Prostate gland (tissue), 2 donors: ENCODE data around the gene TMEM131L.

Source experiments
- POLR2AphosphoS5 ChIP-seq: sonication (generic); formaldehyde crosslinking; IDR thresholded peaks from one replicate; pipeline ENCODE4 v1.6.1; 2017; ENCODE audit warnings: antibody characterized with exemption
- TF ChIP-seq, protein P1 (sequence below), 4 experiments: fragments of 200-600 bp in 2 of 4; fragments of 450-650 bp in 2 of 4; sonication (generic) in 2 of 4; IDR thresholded peaks; 1 replicate in 3 of 4; 2 replicates in 1 of 4; pipeline ENCODE4 v1.5.1; 2016 to 2019; ENCODE audit warnings: antibody characterized with exemption in 4 of 4, mild to moderate bottlenecking in 2 of 4, moderate library complexity in 2 of 4

DNA sequence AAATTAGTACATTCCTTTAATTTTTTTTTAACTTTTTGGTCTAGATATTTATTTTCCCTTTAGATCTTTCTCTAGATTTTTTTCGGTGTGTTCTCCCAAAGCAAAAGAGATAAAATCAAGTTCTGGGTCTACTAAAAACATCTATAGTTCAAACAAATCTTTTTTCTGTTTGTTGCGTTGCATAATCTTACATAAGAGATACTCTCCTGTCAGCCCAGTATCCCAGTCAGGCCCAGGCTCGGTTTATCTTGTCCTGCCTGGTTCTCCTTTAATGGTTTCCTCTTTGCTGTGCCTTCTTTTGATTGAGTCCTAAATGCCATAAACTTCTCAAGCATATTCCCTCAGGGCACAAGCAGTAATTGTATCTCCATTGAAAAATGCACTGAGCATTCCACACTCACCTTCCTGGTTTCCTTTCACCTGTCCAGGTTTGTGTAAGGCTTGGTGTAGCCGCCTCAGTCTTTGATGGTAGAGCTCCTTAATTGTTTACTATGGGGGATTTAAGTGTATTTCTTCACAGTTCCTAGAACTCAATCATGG lies 104.9 kb downstream of the TMEM131L start:
- TF ChIP-seq, protein P1, sequence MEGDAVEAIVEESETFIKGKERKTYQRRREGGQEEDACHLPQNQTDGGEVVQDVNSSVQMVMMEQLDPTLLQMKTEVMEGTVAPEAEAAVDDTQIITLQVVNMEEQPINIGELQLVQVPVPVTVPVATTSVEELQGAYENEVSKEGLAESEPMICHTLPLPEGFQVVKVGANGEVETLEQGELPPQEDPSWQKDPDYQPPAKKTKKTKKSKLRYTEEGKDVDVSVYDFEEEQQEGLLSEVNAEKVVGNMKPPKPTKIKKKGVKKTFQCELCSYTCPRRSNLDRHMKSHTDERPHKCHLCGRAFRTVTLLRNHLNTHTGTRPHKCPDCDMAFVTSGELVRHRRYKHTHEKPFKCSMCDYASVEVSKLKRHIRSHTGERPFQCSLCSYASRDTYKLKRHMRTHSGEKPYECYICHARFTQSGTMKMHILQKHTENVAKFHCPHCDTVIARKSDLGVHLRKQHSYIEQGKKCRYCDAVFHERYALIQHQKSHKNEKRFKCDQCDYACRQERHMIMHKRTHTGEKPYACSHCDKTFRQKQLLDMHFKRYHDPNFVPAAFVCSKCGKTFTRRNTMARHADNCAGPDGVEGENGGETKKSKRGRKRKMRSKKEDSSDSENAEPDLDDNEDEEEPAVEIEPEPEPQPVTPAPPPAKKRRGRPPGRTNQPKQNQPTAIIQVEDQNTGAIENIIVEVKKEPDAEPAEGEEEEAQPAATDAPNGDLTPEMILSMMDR (IDR thresholded peaks at IDR 0.05): no peak
- TF ChIP-seq POLR2AphosphoS5: no peak
